HG03159 (cell line): ENCODE data around the gene CSGALNACT2.

Experiments used
- ATAC-seq: cut with Tn5 transposase; IDR thresholded peaks from one replicate; pipeline ENCODE4 v1.9.1; 2021; ENCODE audit warnings: mild to moderate bottlenecking, moderate library complexity; ENCODE audit not compliant: unreplicated experiment

CSGALNACT2 gene

GRCh38 chr10:43112608-43112961, 25.7 kb upstream of the CSGALNACT2 start:
- no peak for ATAC-seq

GRCh38 chr10:43113201-43114087, 24.8 kb upstream of the CSGALNACT2 start:
- no peak for ATAC-seq

GRCh38 chr10:43114088-43114742, 24.0 kb upstream of the CSGALNACT2 start:
- ATAC-seq = no peak

- ATAC-seq = no peak
Observed at GRCh38 chr10:43114743-43115611, 23.3 kb upstream of the CSGALNACT2 start.

GRCh38 chr10:43115881-43116595, 22.2 kb upstream of the CSGALNACT2 start:
- ATAC-seq = no peak

GRCh38 chr10:43116596-43116995, 21.6 kb upstream of the CSGALNACT2 start:
- ATAC-seq = no peak

GRCh38 chr10:43117031-43117776, 21.0 kb upstream of the CSGALNACT2 start:
- no peak for ATAC-seq

- no peak for ATAC-seq
Observed at GRCh38 chr10:43117777-43118583, 20.3 kb upstream of the CSGALNACT2 start.

GRCh38 chr10:43118631-43119415, 19.4 kb upstream of the CSGALNACT2 start:
- ATAC-seq = no peak

- no peak for ATAC-seq
Observed at GRCh38 chr10:43119416-43120115, 18.7 kb upstream of the CSGALNACT2 start.

GRCh38 chr10:43120116-43120928, 17.9 kb upstream of the CSGALNACT2 start:
- ATAC-seq = no peak

GRCh38 chr10:43120929-43121314, 17.3 kb upstream of the CSGALNACT2 start:
- peak; percentile 85 for ATAC-seq

GRCh38 chr10:43121444-43121843, 16.8 kb upstream of the CSGALNACT2 start:
- peak; percentile 1 for ATAC-seq

- no peak for ATAC-seq
Observed at GRCh38 chr10:43122096-43122495, 16.1 kb upstream of the CSGALNACT2 start.

GRCh38 chr10:43122826-43123225, 15.4 kb upstream of the CSGALNACT2 start:
- no peak for ATAC-seq

GRCh38 chr10:43123361-43124093, 14.7 kb upstream of the CSGALNACT2 start:
- no peak for ATAC-seq
